ENCODE measurements around the gene PGC.

Gene PGC

GRCh38 chr6:41696788-41697187, 50.4 kb downstream of the PGC start:
- TF ChIP-seq MAX (IDR thresholded peaks at IDR 0.05; ENCODE audit: low read depth, low read length) = no peak
- TF ChIP-seq CTCF (IDR thresholded peaks at IDR 0.05; ENCODE audit: low read depth, low read length) = no peak
- no peak for TF ChIP-seq POLR2A (IDR thresholded peaks at IDR 0.05; ENCODE audit: extremely low read depth, insufficient read length)
- no peak for TF ChIP-seq MYC (IDR thresholded peaks at IDR 0.05; ENCODE audit: low read depth, low read length)
- no peak for DNase-seq (ENCODE audit: low read depth)
- H3K4me3 ChIP-seq (ENCODE audit: low read depth, low read length) = no peak overlapping the region

- no peak for TF ChIP-seq MYC (IDR thresholded peaks at IDR 0.05; ENCODE audit: low read depth, low read length)
- TF ChIP-seq POLR2A (IDR thresholded peaks at IDR 0.05; ENCODE audit: extremely low read depth, insufficient read length) = no peak
- no peak for TF ChIP-seq CTCF (IDR thresholded peaks at IDR 0.05; ENCODE audit: low read depth, low read length)
- TF ChIP-seq MAX (IDR thresholded peaks at IDR 0.05; ENCODE audit: low read depth, low read length) = no peak
- DNase-seq (ENCODE audit: low read depth) = no peak
- H3K4me3 ChIP-seq (ENCODE audit: low read depth, low read length) = no peak overlapping the region
Observed at GRCh38 chr6:41695825-41696224, 51.4 kb downstream of the PGC start.

- no peak for DNase-seq (ENCODE audit: low read depth)
- H3K4me3 ChIP-seq (ENCODE audit: low read depth, low read length) = no peak overlapping the region
- TF ChIP-seq MAX (IDR thresholded peaks at IDR 0.05; ENCODE audit: low read depth, low read length) (no peak), CTCF (IDR thresholded peaks at IDR 0.05; ENCODE audit: low read depth, low read length) (no peak), POLR2A (IDR thresholded peaks at IDR 0.05; ENCODE audit: extremely low read depth, insufficient read length) (no peak), MYC (IDR thresholded peaks at IDR 0.05; ENCODE audit: low read depth, low read length) (no peak)
Observed at GRCh38 chr6:41694815-41695526, 52.2 kb downstream of the PGC start.

GRCh38 chr6:41693281-41694240, 53.6 kb downstream of the PGC start:
- DNase-seq (ENCODE audit: low read depth) = no peak
- TF ChIP-seq POLR2A (IDR thresholded peaks at IDR 0.05; ENCODE audit: extremely low read depth, insufficient read length) (no peak), MYC (IDR thresholded peaks at IDR 0.05; ENCODE audit: low read depth, low read length) (no peak), CTCF (IDR thresholded peaks at IDR 0.05; ENCODE audit: low read depth, low read length) (no peak), MAX (IDR thresholded peaks at IDR 0.05; ENCODE audit: low read depth, low read length) (no peak)
- no peak overlapping the region for H3K4me3 ChIP-seq (ENCODE audit: low read depth, low read length)

- no peak overlapping the region for H3K4me3 ChIP-seq (ENCODE audit: low read depth, low read length)
- DNase-seq (ENCODE audit: low read depth) = no peak
- no peak for TF ChIP-seq MAX (IDR thresholded peaks at IDR 0.05; ENCODE audit: low read depth, low read length)
- no peak for TF ChIP-seq CTCF (IDR thresholded peaks at IDR 0.05; ENCODE audit: low read depth, low read length)
- no peak for TF ChIP-seq POLR2A (IDR thresholded peaks at IDR 0.05; ENCODE audit: extremely low read depth, insufficient read length)
- no peak for TF ChIP-seq MYC (IDR thresholded peaks at IDR 0.05; ENCODE audit: low read depth, low read length)
Observed at GRCh38 chr6:41692730-41693129, 54.5 kb downstream of the PGC start.
